GM21786 (cell line): ENCODE data around the gene ANKHD1.
"Not testable (repeated sequence)": the region's sequence is repeated elsewhere in the genome, so short reads cannot be mapped to it uniquely, and the experiment has no call there.

ENCODE experiments used
- ATAC-seq: cut with Tn5 transposase; IDR thresholded peaks from one replicate; pipeline ENCODE4 v1.9.1; 2021; ENCODE audit not compliant: unreplicated experiment

Gene ANKHD1

GRCh38 chr5:140420226-140420570 is 18.6 kb downstream of the ANKHD1 start:
- ATAC-seq = no peak

GRCh38 chr5:140420665-140421361 is 19.2 kb downstream of the ANKHD1 start:
- no peak for ATAC-seq

- ATAC-seq = not testable (repeated sequence)
Measured at GRCh38 chr5:140421375-140421774, 19.7 kb downstream of the ANKHD1 start.

GRCh38 chr5:140423609-140424008 is 22.0 kb downstream of the ANKHD1 start:
- no peak for ATAC-seq

- no peak for ATAC-seq
Measured at GRCh38 chr5:140424135-140424534, 22.5 kb downstream of the ANKHD1 start.

GRCh38 chr5:140427726-140428125 is 26.1 kb downstream of the ANKHD1 start:
- ATAC-seq = not testable (repeated sequence)

- ATAC-seq = no peak
Measured at GRCh38 chr5:140429724-140430123, 28.1 kb downstream of the ANKHD1 start.

GRCh38 chr5:140432212-140432611 is 30.6 kb downstream of the ANKHD1 start:
- no peak for ATAC-seq

GRCh38 chr5:140432916-140433315 is 31.3 kb downstream of the ANKHD1 start:
- no peak for ATAC-seq

- ATAC-seq = not testable (repeated sequence)
Measured at GRCh38 chr5:140457368-140457767, 55.7 kb downstream of the ANKHD1 start.

- ATAC-seq = no peak
Measured at GRCh38 chr5:140466981-140467742, 65.5 kb downstream of the ANKHD1 start.

GRCh38 chr5:140468188-140468587 is 66.6 kb downstream of the ANKHD1 start:
- no peak for ATAC-seq

- ATAC-seq = no peak
Measured at GRCh38 chr5:140469259-140469658, 67.6 kb downstream of the ANKHD1 start.

GRCh38 chr5:140480310-140481014 is 78.8 kb downstream of the ANKHD1 start:
- ATAC-seq = no peak

- no peak for ATAC-seq
Measured at GRCh38 chr5:140481758-140482157, 80.1 kb downstream of the ANKHD1 start.

GRCh38 chr5:140483055-140483454 is 81.4 kb downstream of the ANKHD1 start:
- ATAC-seq = no peak

GRCh38 chr5:140488141-140488540 is 86.5 kb downstream of the ANKHD1 start:
- ATAC-seq = not testable (repeated sequence)

GRCh38 chr5:140488914-140489313 is 87.3 kb downstream of the ANKHD1 start:
- ATAC-seq = no peak

- no peak for ATAC-seq
Measured at GRCh38 chr5:140497897-140498296, 96.3 kb downstream of the ANKHD1 start.

- ATAC-seq = no peak
Measured at GRCh38 chr5:140498591-140498990, 97.0 kb downstream of the ANKHD1 start.

GRCh38 chr5:140502834-140503233 is 101.2 kb downstream of the ANKHD1 start:
- no peak for ATAC-seq

GRCh38 chr5:140509898-140510297 is 108.3 kb downstream of the ANKHD1 start:
- ATAC-seq = no peak
